Activated CD4-positive, alpha-beta T cell treated with anti-CD3 and anti-CD28 coated beads for 1 hour (primary cell): Measurements from ENCODE around the gene LMAN2L.

Source experiments
- DNase-seq: peaks from one replicate; pipeline ENCODE4 v3.0.0-alpha.2; 2020

The LMAN2L gene

DNA sequence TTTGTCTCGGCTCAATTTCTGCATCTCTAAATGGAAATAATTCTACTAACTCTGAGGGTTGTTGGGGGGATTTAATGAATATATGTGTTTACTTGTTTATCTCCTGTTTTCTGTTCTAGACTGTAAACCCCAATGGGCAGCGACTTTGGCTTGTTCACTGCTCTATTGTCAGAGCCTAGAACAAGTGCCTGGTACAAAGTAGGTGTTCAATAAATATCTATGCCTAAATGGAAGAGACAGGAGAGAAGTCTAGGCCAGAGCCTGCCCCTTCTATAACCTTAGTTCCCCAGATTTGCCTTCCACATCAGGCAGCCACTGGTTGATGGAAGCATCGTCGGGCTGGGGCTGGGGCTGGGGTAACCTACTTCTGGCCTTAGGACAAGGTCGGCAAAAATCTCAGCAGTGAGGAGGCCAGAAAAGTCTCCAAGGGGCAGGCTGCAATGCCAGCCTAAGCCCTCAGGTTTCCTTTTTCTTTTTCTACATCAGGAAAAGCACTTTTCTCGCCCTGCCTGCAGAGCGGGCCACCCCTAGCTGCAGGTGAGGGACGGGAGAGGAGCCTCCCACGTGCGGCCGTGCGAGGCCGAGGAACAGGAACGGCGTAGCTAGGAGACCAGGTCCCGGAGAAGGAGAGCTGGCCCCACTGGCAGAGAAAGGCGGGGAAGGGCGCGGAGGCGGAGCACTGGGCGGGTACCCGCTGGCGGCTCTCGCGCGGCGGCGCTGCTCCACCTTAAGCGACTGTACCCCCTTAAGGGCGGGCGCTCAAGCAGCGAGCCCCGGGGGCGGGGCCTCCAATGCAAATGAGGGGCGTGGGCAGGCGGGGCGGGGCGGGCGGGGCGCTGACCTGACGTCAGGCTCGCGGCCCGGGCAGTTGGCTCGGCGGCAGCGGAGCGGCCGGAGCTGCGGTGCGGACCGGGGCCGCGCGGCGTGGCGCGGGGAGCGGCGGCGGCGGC, 20.4 kb upstream of the LMAN2L start, which contains the start of gene CNNM4:
Gene CNNM4, plus strand, starts transcription at position 867 of the 950 bp plus-strand sequence. CDS start 98 bp downstream, outside the sequence.
- peak; percentile 83 for DNase-seq

GRCh38 chr2:96759548-96759947, 19.7 kb upstream of the LMAN2L start:
- no peak for DNase-seq

DNA sequence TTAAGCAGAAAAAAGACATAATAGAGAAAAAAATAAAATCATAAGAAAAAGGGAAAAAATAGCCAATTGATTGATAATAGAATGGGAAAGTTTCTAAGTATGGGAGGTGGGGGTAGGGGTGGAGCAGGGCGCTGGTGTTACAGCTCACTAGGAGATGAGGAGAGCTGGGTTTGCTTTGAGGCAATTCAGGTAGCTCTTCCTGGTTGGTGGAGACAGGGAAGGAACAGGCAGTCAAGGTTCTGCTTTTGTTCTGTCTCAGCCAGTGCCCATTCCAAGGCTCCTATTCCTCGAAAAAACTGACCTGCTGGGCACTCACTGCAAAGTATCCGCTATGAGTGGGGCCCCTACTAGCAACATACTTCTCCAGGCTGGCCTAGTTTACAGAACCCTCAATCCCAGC, 19.1 kb upstream of the LMAN2L start:
- no peak for DNase-seq

DNA sequence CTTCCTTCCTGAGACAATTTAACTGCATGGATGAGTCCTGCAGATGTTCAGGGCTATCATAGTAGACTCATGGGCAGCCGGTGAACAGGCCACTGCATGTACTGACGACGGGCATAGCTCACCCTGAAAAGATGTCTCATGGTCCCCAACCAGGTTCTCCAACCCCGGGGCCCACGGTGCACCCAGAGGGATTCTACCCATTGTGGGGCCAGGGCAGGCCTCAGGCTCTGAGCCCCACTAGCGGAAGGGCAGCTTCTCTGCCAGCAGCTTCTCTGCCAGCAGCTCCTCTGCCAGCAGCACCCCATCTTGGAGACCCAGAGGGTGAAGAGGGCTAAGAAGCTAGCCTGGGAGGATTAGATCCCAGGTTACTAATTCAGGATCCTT, 17.6 kb upstream of the LMAN2L start:
- DNase-seq: no peak

DNA sequence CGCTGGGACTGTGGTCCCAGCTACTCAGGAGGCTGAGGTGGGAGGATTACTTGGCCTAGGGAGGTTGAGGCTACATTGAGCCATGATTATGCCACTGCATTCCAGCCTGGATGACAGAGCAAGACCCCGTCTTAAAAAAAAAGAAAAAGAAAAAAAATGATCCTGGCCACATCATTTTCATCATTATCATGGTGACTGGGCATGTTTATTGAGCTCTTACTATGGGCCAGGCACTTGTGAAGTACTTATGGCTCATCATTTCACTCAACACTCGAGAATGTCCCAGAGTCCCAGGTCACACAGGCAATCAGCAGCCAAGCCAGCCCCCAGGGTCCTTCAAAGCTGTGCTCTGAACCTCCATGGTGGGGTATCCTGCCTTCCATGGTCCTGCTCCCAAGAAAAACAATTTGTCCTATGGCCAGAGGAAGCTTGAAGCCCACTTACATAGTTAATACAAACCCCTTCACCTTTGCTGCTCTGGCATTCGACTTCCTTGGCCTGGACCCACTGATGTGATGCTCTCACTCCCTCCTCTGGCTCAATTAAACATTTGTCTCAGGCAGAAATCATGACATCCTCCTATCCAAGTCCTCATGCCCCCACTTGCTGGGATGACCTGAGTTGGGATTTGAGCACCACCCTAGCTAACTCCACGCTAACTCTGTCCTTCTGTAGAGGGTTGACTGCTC, 17.1 kb upstream of the LMAN2L start:
- no peak for DNase-seq

DNA sequence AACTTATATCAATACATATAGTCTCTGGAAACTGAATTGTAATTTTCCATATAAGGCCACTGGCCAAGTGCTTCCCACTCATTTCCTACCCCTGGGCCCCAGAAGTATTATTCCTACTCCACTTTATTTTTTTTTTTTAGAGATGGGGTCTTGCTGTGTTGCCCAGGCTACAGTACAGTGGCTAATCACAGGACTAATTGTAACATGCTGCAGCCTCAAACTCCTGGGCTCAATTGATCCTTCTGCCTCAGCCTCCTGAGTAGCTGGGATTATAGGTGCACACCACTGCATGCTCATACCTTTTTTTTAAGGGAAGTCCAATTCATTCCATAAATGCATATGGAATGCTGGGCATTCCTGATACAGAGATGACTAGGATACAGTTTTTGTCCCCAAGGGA, 14.5 kb upstream of the LMAN2L start:
- no peak for DNase-seq

DNA sequence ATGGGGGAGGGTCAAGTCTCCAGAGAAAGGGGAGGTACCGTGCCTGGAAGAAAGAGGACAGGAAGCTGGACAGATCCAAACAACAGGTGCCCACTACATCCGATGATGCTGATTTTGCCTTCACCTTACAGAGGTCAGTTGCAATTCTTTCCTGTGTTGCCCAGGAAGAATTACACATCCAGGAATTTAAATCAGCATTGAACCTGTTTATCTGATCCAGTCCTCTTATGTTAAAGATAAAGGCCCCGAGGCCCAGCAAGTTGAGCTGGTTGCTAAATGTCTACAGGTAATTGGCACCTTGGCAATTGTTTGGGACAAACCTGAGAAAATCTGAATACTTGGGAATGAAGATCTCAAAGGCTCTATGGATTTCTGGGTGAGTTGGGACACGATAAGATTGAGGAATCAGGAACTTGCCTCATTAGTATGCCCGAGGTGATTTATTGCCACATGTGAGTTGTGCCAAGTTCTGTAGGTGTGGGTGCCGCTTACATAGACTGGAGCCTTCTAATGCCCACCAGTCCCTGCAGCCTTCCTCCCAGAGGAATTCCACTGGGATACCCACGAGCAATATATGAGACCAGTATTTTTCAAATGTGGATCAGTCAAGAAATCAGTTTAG, 13.9 kb upstream of the LMAN2L start:
- DNase-seq: no peak

GRCh38 chr2:96751800-96752199, 11.9 kb upstream of the LMAN2L start:
- no peak for DNase-seq

- no peak for DNase-seq
These were observed 7.3 kb upstream of the LMAN2L start for GRCh38 chr2:96747061-96747617.

- DNase-seq: no peak
These were observed 710 bp downstream of the LMAN2L start for GRCh38 chr2:96739076-96739632.

- DNase-seq: no peak
These were observed 2.0 kb downstream of the LMAN2L start for GRCh38 chr2:96737831-96738230.

DNA sequence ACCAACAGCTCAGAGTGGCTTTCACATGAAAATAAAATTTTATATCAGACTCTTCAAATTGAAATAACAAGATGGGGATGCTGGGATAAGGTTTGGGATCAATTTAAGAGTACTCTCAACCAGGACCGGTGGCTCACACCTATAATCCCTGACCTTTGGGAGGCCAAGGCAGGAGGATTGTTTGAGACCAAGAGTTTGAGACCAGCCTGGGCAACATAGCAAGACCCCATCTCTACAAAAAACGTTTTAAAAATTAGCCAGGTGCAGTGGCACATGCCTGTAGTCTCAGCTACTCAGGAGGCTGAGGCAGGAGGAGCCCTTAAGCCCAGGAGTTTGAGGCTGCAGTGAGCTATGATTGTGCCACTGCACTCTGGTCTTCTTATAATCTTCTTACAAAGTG, 2.6 kb downstream of the LMAN2L start:
- no peak for DNase-seq

- no peak for DNase-seq
These were observed 4.8 kb downstream of the LMAN2L start for GRCh38 chr2:96734880-96735583.

DNA sequence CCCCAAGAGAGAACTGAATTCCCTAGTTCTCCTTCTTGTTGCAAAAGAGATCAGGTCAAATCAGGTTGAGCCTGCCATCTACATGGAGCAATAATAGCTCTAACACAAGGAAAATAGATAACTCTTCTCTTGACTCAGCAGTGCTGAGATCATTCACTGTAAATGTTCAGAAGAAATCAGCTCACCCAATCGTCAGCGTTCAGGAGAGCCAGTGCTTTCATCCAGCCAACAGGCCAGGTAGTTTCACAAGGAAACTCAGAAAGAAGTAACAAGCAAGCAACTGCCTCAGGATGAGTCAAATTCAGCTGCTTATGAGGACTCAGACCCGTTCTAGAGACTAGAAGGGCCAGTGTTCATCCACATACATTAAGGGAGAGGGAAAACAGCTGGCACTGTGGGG, 5.9 kb downstream of the LMAN2L start:
- DNase-seq: no peak

GRCh38 chr2:96730212-96730611, 9.7 kb downstream of the LMAN2L start:
- DNase-seq: no peak

GRCh38 chr2:96729748-96730147, 10.1 kb downstream of the LMAN2L start:
- DNase-seq: no peak

DNA sequence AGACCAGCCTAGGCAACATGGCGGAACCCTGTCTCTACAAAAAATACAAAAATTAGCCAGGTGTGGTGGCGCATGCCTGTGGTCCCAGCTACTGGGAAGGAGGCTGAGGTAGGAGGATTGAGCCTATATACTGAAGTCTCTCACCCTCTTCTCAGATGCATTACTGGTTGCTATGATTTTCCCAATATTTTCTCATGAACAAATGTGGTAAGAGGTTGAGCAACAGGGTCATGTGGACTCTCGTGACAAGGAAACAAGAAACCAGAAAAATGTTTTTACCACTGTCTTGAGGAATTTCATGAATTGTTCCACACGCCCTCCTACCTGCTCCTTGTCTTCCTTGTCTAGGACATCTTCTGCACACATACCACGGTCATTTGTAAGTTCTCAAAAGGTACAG, 12.4 kb downstream of the LMAN2L start:
- no peak for DNase-seq

- no peak for DNase-seq
These were observed 13.7 kb downstream of the LMAN2L start for GRCh38 chr2:96726131-96726530.

DNA sequence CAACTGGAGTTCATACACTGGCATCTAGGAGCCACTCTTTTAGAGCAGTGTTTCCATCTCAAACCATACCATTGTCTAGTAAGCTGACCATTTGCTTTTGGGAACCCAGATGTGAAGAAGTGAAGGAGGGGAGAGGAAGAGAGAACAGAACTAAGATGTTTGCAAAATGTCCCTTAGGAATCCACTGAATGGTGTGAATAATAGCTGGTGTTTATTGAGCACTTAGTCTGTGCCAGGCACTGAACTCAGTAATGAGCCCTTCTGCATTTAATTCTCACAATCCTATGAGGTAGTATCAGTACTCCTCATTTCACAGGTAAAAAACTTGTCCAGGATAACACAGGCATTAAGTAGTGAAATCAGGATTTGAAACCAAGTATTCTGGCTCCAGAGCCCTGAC, 23.5 kb downstream of the LMAN2L start:
- DNase-seq: no peak

DNA sequence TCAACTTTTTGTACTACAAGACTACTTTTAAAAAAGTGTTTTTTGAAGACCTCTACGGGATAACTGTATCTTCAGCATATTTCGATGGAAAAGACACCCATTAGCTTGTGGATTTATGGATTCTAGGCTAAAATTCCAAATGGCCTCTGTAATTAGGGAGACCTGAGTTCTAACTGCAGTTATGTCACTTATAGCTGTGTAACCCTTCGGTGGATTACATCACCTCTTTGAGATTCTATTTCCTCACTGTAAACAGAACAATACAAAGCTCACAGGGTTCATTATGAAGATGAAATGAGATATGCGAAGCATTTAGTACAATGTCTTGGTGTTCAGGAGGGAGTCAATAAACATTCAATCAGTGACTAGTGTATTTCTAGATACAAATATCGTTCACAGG, 24.2 kb downstream of the LMAN2L start:
- no peak for DNase-seq

GRCh38 chr2:96710985-96711384, 28.9 kb downstream of the LMAN2L start:
- no peak for DNase-seq

GRCh38 chr2:96703021-96703751, 36.7 kb downstream of the LMAN2L start:
- no peak for DNase-seq
